GM12865 (cell line): ENCODE data around the gene KLHL33.

ENCODE experiments used
- DNase-seq: peaks from one replicate; pipeline ENCODE4 v3.0.0; 2010; ENCODE audit warnings: low read depth
- H3K4me3 ChIP-seq: 2 replicates; pipeline ENCODE4 v1.5.1; 2011; ENCODE audit warnings: mild to moderate bottlenecking, low read depth, low read length, control low read depth
- TF ChIP-seq, protein P1 (sequence below): IDR thresholded peaks from 2 replicates; pipeline ENCODE4 v1.5.1; 2011; ENCODE audit warnings: low read length, control low read depth, low read depth, inconsistent platforms; ENCODE audit not compliant: insufficient read depth; ENCODE audit errors: missing control alignments

Gene KLHL33

GRCh38 chr14:20400589-20400964 lies 35.4 kb downstream of the KLHL33 start:
- TF ChIP-seq, protein P1, sequence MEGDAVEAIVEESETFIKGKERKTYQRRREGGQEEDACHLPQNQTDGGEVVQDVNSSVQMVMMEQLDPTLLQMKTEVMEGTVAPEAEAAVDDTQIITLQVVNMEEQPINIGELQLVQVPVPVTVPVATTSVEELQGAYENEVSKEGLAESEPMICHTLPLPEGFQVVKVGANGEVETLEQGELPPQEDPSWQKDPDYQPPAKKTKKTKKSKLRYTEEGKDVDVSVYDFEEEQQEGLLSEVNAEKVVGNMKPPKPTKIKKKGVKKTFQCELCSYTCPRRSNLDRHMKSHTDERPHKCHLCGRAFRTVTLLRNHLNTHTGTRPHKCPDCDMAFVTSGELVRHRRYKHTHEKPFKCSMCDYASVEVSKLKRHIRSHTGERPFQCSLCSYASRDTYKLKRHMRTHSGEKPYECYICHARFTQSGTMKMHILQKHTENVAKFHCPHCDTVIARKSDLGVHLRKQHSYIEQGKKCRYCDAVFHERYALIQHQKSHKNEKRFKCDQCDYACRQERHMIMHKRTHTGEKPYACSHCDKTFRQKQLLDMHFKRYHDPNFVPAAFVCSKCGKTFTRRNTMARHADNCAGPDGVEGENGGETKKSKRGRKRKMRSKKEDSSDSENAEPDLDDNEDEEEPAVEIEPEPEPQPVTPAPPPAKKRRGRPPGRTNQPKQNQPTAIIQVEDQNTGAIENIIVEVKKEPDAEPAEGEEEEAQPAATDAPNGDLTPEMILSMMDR, result no peak
- H3K4me3 ChIP-seq, result no peak overlapping the region
- DNase-seq, result no peak

DNA sequence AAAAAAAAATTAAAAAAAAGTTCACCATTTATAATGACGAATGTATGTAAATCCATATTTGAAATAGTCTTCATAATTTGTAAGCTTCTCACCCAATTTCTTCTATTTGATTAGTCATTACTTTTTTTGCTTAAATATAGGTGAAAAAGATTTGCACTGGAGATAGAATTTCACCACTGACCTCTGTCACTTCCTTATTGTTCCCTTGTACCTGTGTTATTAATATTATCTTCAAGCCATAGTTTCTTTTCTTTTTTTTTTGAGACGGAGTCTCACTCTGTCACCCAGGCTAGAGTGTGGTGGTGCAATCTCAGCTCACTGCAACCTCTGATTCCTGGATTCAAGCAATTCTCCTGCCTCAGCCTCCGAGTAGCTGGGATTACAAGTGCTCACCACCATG lies 38.5 kb downstream of the KLHL33 start:
- DNase-seq, result no peak
- TF ChIP-seq, protein P1, result no peak
- H3K4me3 ChIP-seq, result no peak overlapping the region

DNA sequence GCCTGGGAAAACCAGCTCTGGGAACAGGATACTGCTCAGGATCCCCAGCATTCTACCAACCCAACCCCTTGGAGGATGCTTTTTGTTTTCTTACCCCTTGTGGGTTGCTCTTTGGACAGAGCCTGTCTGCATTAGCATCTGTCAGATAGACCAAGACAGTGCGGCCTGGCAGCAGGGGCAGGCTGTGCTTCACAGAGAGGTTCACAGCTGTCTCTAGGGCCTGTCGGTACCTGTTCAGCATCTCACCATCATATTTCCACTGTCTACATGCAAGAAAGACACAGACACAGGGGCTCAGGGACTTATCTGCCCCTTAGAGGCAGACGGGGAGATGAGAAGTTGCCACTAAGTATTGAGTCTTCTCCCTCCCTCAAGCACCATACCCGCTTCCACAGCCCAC lies 44.5 kb downstream of the KLHL33 start:
- no peak for DNase-seq
- TF ChIP-seq, protein P1, result no peak
- H3K4me3 ChIP-seq, result no peak overlapping the region

GRCh38 chr14:20388159-20388558 lies 47.8 kb downstream of the KLHL33 start:
- TF ChIP-seq, protein P1, result no peak
- H3K4me3 ChIP-seq, result no peak overlapping the region
- no peak for DNase-seq

DNA sequence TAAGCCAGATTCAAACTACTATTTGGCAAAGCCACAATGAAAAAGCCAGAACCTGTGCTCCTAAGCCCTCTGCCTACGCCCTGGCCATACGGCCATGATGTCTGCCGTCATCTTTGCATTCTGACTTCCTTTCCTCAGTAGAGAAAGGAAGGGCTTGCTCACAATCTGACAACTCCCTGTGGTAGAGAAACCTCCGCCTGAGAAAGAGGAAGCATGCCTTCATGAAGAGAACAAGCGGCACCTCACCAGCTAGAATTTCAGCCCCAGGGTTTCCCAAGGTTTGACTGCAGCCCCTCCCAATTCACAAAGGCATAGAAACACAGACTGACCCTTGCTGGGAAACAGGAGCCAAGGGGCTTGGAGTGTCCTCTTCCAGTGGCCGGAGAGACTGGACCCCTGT lies 48.4 kb downstream of the KLHL33 start:
- DNase-seq, result peak; percentile 41
- TF ChIP-seq, protein P1, result no peak
- H3K4me3 ChIP-seq, result no peak overlapping the region

DNA sequence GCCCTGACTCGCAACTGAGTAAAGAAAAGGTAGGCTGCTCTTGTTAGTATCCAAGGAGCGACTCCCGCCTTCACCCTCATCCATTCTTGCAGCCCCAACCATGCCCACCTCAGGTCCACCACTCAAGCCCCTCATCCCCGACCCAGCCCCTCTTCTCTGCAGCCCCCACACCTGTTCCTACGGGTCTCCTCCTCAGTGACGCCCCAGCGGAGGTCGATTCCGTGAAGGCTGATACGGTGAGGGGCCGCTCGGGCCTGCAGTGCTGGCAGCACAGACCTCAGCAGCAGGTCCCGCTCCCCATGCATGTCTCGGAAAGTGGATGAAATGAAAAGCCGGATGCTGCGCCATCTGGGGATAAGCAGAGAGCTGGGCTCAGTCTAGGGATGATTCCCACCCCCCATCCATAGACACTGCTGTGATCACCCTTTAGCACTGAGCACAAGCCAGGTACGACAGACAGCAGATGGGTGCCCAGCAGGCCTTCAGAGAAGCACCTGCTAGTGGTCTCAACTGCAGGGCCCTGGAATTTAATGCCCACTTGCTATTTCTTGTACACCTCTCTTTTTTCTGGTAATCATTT lies 49.6 kb downstream of the KLHL33 start:
- no peak for DNase-seq

DNA sequence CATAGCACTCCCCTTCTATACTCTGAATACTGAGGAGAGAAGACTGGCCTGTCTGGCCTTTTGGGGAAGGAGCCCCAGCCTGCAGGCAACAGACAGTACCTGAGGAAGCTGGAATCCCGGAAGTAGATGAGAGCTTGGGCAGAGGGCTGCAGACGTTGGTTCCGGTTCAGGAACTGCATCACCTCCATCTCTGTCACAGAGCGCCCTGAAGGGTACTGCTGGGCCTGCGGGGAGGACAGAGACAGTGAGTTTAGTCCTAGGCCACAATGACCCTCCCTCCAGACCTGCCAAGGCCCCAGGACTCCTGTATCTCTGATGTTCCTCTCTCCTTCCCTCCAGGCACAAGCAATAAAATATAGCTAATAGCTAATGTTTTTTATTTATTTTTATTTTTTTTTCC lies 51.1 kb downstream of the KLHL33 start:
- TF ChIP-seq, protein P1, result no peak
- H3K4me3 ChIP-seq, result no peak overlapping the region
- no peak for DNase-seq

More for the DNA sequence above, 49.6 kb downstream of the KLHL33 start:
- TF ChIP-seq, protein P1, result no peak
- no peak overlapping the region for H3K4me3 ChIP-seq
